D721Med (cell line): ENCODE results near the gene PTPRG.
"Not testable (repeated sequence)": the region's sequence is repeated elsewhere in the genome, so short reads cannot be mapped to it uniquely, and the experiment has no call there.

Source experiments
- DNase-seq: peaks from one replicate; pipeline ENCODE4 v3.0.0; 2011; ENCODE audit warnings: low spot score; ENCODE audit not compliant: insufficient read length
- FAIRE-seq: peaks from 2 replicates; lab custom pipeline; 2011; peaks lifted over from hg19 to GRCh38; lab: Jason Lieb, UNC
- TF ChIP-seq, protein P1 (sequence below): IDR thresholded peaks from 2 replicates; pipeline ENCODE4 v1.5.1; 2012; ENCODE audit warnings: mild to moderate bottlenecking, control low read depth; ENCODE audit not compliant: insufficient read depth; ENCODE audit errors: missing control alignments

The PTPRG gene

GRCh38 chr3:61715886-61716527, 154.6 kb downstream of the PTPRG start:
- TF ChIP-seq, protein P1, sequence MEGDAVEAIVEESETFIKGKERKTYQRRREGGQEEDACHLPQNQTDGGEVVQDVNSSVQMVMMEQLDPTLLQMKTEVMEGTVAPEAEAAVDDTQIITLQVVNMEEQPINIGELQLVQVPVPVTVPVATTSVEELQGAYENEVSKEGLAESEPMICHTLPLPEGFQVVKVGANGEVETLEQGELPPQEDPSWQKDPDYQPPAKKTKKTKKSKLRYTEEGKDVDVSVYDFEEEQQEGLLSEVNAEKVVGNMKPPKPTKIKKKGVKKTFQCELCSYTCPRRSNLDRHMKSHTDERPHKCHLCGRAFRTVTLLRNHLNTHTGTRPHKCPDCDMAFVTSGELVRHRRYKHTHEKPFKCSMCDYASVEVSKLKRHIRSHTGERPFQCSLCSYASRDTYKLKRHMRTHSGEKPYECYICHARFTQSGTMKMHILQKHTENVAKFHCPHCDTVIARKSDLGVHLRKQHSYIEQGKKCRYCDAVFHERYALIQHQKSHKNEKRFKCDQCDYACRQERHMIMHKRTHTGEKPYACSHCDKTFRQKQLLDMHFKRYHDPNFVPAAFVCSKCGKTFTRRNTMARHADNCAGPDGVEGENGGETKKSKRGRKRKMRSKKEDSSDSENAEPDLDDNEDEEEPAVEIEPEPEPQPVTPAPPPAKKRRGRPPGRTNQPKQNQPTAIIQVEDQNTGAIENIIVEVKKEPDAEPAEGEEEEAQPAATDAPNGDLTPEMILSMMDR, result no peak
- no peak for DNase-seq
- FAIRE-seq, result no peak

DNA sequence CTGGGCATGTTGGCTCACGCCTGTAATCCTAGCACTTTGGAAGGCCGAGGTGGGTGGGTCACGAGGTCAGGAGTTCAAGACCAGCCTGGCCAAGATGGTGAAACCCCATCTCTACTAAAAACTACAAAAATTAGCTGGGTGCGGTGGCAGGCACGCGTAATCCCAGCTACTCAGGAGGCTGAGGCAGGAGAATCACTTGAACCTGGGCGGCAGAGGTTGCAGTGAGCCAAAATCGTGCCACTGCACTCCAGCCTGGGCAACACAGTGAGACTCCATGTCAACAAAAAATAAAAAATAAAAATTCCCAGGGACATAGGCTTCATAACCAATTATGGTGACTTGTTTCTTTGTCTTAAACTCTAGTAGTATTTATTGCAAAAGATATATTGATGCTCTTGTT, 155.3 kb downstream of the PTPRG start:
- not testable (repeated sequence) for FAIRE-seq, DNase-seq

DNA sequence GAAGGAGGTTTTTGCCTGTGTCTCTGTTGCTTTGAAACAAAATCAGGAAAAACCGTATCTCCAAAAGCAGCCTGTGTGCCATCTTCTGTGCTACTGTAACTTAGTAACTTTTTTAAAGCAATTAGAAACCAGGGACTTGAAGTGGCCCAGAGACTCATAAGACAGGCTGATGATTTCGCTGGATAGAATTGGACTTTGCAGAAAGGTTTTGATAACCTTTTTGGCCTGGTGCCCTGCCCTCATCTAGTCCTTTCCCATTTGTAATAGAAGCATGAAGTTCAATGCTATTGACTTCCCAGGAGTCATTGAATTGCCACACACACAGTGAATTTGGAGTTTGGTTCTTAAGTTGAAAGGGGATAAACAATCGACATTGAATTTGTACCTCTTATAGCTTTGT, 157.2 kb downstream of the PTPRG start:
- TF ChIP-seq, protein P1, result no peak
- FAIRE-seq (no peak), DNase-seq (no peak)

- no peak for DNase-seq
- TF ChIP-seq, protein P1, result no peak
- FAIRE-seq, result no peak
Observed at GRCh38 chr3:61719278-61719977, 158.1 kb downstream of the PTPRG start.

GRCh38 chr3:61723038-61723437, 161.7 kb downstream of the PTPRG start:
- no peak for FAIRE-seq
- DNase-seq, result no peak
- TF ChIP-seq, protein P1, result no peak

DNA sequence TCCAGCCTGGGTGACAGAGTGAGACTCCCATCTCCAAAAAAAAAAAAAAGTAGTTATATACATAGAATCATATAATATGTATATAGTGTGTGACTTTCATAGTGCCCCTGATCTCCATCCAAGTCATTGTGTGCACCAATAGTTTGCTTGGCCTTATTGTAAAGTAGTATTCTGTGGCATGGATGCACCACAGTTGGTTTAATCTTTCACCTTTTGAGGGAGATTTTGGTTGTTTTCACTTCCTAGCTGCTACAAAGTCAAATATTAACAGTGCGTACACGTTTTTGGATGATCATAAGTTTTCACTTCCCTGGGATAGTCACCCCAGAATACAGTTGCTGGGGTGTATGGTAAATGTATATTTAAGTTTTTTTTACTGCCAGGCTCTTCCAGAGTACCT, 162.8 kb downstream of the PTPRG start:
- DNase-seq (no peak), FAIRE-seq (no peak)
- TF ChIP-seq, protein P1, result no peak

DNA sequence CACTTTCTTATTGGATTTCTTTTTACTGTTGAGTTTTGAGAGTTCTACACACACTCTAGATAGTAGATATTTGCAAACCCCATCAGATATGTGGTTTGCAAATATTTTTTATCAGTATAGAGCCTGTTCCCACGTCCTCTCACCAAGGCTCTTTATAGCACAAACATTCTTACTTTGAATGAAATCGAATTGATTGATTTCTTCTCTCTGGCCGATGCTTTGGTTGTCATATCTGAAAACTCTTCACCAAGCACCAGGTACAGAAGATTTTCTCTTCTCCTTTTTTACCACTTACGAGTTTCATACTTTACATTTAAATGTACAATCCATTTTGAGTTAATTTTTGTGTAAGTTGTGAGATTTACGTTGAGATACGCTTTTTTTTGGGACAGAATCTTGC, 163.4 kb downstream of the PTPRG start:
- no peak for FAIRE-seq
- no peak for DNase-seq
- TF ChIP-seq, protein P1, result no peak
